Brain microvascular endothelial cell (primary cell): ENCODE measurements around the gene GPR173.

Experiments used
- DNase-seq: peaks from one replicate; pipeline ENCODE4 v3.0.0-alpha.2; 2020
- H3K27ac ChIP-seq: fragments of 250-450 bp; sonication (Bioruptor Pico); 2 replicates; pipeline ENCODE4 v1.5.1; 2020; ENCODE audit warnings: mild to moderate bottlenecking, moderate library complexity
- H3K27me3 ChIP-seq: fragments of 250-450 bp; sonication (Bioruptor Pico); replicated peaks from 2 replicates; pipeline ENCODE4 v1.5.1; 2020; ENCODE audit warnings: mild to moderate bottlenecking
- H3K36me3 ChIP-seq: fragments of 250-450 bp; sonication (Bioruptor Pico); replicated peaks from 2 replicates; pipeline ENCODE4 v1.5.1; 2020; ENCODE audit warnings: mild to moderate bottlenecking
- H3K4me3 ChIP-seq: 2 replicates; pipeline ENCODE4 v1.5.1; 2011; ENCODE audit warnings: low read depth, mild to moderate bottlenecking, control low read depth, low read length, moderate library complexity
- CTCF ChIP-seq: IDR thresholded peaks from 2 replicates; pipeline ENCODE4 v1.5.1; 2011; ENCODE audit warnings: low read depth, mild to moderate bottlenecking, moderate library complexity, low read length, control low read depth, inconsistent platforms; ENCODE audit errors: missing control alignments
- in situ Hi-C: cut with HindIII; loops from 2 replicates; pipeline ENCODE4 v1.10.0; 2017; ENCODE audit warnings: low sequenced_read_pairs, low pct_ligation_motif_present

Gene GPR173

DNA sequence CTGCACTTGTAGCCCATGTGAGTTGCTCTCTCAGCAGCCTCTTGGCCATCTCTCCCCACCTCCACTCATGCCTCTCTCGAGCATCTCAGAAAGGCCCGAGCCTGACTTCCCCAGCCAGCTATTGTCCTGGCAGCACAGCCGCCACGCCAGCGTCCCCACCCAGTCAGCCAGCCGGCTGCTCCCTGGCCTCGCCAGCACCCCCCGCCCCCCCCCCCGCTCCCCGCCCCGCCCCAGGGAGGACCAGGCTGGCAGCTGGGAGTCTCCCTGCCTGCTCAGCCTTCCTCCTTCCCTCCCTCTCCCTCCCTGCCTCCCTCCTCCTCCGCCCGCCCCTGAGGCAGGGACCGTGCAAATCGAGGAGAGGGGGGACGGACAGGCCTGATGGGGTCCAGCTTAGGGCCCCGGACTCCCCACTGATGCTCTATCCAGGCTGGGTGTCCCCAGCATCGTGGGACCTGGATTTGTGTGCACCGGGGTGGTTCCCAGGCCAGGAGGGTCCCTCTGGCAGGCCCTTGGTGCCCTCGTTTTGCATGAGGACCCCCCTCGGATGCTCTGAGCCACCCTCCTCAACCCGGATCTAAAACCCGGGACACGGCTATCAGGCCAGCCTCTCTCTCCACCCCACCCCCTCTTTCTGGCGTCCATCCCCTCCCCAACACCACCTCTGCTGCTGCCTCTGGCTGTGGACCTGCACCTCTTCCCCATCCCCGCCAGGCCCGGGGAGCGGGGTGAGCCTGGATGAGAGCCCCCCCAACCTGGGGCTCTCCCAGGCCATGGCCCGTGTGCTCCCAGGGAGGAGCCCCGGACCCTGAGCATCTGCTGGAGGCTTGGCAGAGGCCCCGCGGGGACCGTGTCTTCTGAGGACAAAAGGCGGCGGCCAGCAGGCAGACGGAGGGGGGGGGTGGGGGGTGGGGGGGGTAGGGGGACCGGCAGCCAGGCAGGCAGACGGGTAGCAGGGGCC lies at the start of gene GPR173:
GPR173 (plus strand) TSS at position 621 of the 958 bp plus-strand sequence. CDS start 27,833 bp downstream, outside the sequence.
- peak; percentile 43 for DNase-seq
- peak within 1 kb of the TSS; percentile 58 for H3K27ac ChIP-seq
- no peak for TF ChIP-seq CTCF
- H3K27me3 ChIP-seq = no peaks in the 10 kb centered on the region
- no peaks in the 10 kb centered on the region for H3K36me3 ChIP-seq
- in situ Hi-C loops = no loop called here
- H3K4me3 ChIP-seq = peak within 1 kb of the TSS; percentile 67

- Histone ChIP-seq H3K36me3 (no peaks in the 10 kb centered on the region), H3K27ac (no peak overlapping the region), H3K4me3 (no peak overlapping the region), H3K27me3 (no peaks in the 10 kb centered on the region)
- in situ Hi-C loops = no loop called here
- no peak for TF ChIP-seq CTCF
- DNase-seq = no peak
Measured at GRCh38 chrX:53000447-53001135, 48.0 kb upstream of the GPR173 start.

DNA sequence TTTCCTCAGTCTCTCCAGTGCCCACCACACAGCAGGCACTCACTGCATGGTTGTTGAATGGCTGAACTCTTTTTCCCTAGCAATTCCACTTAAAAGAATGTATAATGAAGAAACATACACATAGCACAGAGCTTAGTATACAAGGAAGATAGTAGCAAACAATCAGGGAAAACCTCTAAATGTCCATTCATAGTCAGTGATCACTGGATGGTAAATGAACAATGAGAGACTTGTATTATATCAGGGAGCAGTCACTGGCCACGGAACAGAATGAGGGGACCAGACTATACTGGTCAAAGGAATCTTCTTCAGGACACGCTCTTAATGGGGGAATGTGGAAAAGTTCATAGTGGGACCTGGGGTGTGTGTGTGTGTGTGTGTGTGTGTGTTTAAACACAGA lies 46.6 kb upstream of the GPR173 start:
- no peak for TF ChIP-seq CTCF
- H3K27ac ChIP-seq = no peak overlapping the region
- H3K36me3 ChIP-seq = no peaks in the 10 kb centered on the region

GRCh38 chrX:53003111-53003510 lies 45.5 kb upstream of the GPR173 start:
- TF ChIP-seq CTCF = no peak
- H3K27me3 ChIP-seq = no peaks in the 10 kb centered on the region
- DNase-seq = no peak
- in situ Hi-C loops = no loop called here
- no peak overlapping the region for H3K27ac ChIP-seq
- H3K4me3 ChIP-seq = no peak overlapping the region
- no peaks in the 10 kb centered on the region for H3K36me3 ChIP-seq

More for the DNA sequence above, 46.6 kb upstream of the GPR173 start:
- in situ Hi-C loops = no loop called here
- Histone ChIP-seq H3K27me3 (no peaks in the 10 kb centered on the region), H3K4me3 (no peak overlapping the region)
- no peak for DNase-seq

DNA sequence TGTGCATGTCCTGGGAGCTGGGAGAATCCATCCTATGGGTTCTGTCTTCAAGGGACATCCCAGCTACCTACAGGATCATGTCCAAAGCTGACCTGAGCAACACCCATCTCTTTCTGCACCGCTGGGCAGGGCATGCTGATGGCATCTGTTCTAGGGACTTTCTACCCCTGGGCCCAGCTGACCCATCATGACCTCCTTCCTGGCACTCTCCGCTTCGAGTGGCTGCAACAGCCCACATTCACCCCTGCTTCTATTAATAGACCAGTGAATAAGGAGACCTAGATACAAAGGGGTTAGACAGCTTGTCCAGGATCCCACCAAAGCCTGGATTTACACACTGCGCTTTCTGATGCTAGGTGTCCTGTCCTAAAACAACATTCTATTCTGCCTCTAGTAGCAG lies 44.6 kb upstream of the GPR173 start:
- Histone ChIP-seq H3K36me3 (no peaks in the 10 kb centered on the region), H3K27me3 (no peaks in the 10 kb centered on the region), H3K4me3 (no peak overlapping the region), H3K27ac (no peak overlapping the region)
- no peak for DNase-seq
- in situ Hi-C loops = no loop called here
- TF ChIP-seq CTCF = no peak
